HG03342 (cell line): ENCODE data around the gene NT5M.

Experiments
- ATAC-seq: cut with Tn5 transposase; IDR thresholded peaks from one replicate; pipeline ENCODE4 v1.9.1; 2021; ENCODE audit warnings: mild to moderate bottlenecking, moderate library complexity; ENCODE audit not compliant: unreplicated experiment

The NT5M gene

DNA sequence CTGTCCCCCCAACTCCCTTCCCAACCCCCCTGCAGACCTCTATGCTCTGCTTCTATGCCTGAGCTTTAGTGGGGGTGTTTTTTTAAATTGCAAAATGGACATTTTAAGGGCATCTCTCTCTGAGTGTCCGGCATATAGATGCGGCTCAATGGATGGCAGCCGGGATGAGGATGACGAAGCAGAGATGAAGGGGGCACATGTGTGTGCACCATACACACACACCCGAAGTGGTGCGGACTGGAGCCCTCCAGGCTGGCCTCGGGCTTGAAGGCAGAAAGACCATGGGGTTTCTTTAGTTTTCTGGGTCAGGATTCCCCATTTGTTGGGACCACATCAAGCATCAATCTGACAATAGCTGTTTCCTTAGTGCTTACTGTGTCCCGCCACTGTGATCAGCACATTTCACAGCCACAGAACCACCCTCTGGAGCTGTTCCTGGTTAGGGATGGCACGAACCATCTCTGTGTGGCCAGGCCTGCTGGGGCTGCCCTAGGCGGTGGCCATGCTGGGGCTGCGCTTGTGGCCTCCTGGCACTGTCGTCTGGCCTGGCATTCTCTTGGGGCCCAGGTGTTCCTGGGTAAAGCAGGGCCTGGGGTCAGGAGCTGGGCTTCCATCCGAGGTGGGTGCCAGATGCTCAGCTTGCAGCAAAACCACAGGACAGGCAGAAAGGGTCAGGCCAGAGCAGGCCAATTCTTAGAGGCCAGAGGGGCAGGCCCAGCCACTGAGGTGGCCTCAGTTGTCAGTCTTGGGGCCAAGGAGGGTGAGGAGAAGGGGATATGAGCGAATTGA, 49.9 kb downstream of the NT5M start:
- no peak for ATAC-seq

DNA sequence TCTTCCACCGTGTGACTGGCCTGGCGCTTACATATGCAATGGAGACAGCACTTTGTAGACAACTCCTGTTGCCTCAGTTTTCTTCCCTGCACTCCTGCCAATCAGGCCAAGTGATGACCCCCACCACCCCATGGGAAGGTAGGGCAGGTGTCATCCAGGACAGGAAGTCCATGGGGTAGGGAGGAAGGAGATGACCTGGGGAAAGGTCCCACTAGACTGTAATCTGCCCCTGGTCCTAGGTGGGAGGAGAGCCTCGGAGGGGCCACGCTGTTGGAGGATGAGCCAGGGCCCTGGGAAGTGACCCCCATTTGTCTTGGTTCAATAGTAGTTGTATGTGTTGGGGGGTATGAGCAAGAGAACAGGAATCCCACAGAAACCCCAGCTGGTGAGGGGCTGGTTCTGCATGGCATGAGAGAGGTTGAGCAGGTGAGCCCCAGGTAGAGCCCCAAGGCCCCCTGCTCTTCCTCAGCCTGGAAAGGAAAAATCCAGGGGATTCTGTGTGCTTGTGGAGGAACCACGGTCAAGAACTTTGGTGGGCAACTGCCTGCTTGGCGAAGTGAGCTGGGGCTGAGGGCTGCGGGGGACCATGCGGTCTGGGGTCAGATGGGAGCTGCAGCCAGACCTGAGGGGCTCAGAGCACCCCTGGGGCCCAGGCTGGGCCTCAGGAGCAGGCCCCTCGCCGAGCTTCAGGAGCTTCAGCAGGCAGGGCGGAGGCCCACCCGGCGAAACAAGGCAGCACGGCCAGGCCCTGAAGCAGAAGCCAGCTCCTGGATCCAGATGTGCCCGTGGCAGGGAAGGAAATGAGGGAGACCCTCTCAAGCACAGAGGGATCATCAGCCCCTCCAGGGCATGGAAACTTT, 50.7 kb downstream of the NT5M start:
- ATAC-seq: no peak

DNA sequence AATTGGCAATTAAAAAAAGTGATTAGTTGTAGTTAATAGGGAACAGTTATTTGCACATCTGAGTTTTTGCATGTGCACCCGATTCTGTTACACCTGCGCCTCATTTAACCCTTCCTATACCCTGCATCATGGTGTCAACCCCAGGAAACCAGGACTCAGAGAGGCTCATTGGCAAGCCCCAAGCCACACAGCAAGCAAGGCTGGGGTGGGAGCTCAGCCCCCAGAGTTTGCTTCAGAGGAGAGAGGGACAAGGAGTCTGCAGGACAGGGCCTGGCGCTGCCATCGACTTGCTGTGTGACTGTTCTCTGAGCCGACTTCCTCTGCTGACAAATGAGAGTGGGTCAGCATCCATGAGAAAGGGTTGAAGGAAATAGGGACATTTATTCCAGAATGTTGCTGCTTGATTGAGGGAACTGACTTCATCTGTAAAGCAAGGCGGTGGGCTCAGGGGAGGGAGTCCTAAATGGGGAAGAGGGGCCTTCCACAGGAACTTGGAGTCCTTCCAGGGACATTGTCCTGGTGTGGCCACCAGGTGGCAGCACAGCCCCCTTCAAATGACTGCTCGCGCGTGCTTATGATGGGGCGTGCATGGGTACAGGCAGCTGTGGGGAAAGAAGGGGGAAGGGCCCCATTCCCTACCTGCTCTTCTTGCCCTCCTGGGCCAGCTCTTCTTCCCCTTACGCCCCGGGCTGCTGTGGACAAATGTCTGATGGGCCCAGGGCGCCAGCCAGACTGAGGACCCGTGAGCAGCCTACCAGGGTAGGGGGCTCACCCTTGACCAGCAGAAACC, 51.6 kb downstream of the NT5M start:
- no peak for ATAC-seq

DNA sequence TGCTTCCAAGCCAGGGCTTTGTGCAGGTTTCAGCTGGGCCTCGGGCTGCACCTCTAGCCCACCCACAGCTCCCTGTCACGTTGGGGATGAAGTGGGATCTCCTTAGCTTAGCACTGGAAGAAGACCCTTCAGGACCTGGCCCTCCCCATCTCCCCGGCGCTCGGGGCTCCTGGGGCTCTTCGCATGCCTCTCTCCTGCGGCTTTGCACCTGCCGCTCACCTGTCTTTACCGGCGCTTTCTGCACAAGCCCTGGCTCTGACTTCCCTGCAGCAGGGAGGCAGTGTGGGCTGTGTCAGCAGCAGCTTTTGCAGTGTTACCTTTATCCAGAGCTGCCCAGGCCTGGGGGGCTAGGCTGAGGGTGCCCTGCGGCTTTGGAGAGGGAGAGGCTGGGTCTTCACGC, 52.3 kb downstream of the NT5M start:
- no peak for ATAC-seq

DNA sequence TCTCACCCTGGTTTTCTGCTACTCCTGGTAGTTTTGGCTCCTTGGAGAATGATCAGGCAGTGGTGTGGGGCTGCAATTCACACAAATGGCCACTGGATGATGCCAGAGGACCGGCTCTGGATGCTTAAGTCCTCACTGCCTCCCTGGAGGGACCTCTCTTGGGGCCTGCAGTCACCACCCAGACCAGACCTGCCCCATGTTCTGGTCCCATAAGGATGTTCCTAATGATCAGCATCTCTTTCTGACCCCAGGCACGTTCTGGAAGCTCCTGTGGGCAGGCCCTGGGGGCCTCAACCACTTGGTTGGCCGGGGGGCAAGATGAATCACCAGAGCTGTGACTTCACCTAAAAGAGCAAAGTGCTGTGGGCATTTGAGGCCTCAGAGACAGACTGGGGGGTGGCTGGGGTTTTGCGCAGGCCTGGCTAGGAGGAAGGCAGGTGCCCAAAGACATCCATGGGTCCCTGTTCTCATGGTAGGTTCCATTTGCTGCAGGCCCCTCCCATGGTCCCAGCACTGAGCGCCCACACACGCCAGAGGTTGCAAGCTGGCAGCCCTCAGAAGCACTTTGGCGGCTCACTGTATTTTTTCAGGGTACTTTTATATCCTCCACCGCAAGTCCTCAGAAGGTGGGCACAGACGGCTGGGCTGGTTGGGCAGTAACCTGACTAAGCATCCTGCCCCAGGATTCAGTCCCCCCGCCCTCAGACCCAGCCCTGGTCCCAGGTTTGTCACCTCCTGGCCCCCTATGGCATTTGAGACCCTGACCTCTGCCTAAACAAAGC, 53.2 kb downstream of the NT5M start:
- peak; percentile 56 for ATAC-seq

DNA sequence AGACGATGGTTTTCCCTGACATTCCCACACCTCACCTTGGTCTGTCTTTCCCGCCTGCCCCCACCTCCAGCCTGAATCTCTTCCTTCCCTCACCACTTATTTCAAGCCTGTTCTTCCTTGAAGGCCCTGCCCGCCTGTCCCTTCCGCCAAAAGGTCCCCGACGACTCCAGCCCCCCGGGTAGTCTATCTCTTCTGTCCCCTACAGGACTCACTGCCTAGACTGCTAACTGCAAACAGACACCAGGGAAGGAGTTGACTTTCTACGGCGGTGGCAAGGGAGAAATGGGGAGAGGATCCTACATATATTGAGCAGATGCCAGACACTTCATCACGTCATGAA, 53.7 kb downstream of the NT5M start:
- no peak for ATAC-seq

DNA sequence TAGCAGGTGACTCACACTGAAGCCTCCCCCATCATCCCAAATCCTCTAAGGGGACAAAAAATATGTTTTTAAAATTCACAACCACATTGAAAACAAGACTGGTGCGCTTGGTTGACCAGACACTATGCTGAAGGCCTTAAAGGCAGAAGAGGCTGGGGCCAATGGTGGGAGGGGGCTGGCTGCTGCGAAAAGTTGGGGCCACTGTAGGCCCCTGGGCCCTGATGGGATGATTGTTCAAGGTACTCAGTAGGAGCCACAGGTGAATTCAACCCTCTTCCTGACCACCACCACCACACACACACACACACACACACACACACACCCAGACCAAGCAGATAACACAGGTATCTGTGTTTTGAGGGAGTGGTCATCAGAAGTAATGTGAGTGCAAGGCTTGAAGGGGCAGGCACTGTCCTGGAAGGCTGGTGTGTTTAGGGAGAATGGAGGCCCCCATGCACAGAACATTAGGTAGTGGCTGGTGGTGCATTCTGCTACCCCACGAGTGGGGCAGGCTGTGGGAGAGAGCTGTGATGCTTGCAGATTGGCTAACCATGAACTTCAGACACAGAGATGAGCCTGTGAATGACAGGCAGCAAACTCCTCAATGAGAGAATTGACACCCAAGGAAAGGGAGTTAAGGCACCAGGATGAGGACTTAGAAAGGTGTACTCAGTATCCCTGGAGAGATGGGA, 55.0 kb downstream of the NT5M start:
- no peak for ATAC-seq

DNA sequence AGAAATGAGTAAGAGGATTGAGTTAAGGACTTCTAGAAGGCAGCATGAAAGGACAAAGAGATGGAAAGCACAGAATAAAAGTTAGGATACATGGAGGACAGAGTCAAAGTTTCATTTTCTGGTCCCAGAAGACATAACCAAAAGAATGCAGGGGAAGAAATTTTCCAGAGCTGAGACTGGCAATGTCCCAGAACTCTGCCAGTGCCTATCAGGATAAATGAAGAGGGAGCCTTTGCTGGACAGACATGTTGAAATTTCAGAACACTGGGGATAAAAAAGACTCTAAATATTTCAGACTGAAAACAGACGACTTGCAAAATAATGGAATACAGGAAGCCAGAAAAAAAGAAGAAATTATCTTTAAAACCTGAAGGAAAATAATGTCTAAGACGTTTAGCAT, 55.7 kb downstream of the NT5M start:
- no peak for ATAC-seq

DNA sequence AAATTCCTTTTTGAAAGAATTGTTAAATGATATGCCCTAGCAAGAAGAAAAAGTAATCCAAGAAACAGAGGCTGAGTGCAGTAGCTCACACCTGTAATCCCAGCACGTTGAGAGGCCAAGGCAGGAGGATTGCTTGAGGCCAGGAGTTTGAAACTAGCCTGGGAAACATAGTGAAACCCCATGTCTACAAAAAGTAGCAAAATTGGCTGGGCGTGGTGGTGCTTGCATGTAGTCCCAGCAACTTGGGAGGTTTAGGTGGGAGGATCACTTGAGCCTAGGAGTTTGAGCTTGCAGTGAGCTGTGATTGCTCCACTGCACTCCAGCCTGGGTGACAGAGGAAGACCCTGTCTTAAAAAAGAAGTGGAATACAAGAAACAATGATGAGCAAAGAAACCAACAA, 56.1 kb downstream of the NT5M start:
- ATAC-seq: no peak

DNA sequence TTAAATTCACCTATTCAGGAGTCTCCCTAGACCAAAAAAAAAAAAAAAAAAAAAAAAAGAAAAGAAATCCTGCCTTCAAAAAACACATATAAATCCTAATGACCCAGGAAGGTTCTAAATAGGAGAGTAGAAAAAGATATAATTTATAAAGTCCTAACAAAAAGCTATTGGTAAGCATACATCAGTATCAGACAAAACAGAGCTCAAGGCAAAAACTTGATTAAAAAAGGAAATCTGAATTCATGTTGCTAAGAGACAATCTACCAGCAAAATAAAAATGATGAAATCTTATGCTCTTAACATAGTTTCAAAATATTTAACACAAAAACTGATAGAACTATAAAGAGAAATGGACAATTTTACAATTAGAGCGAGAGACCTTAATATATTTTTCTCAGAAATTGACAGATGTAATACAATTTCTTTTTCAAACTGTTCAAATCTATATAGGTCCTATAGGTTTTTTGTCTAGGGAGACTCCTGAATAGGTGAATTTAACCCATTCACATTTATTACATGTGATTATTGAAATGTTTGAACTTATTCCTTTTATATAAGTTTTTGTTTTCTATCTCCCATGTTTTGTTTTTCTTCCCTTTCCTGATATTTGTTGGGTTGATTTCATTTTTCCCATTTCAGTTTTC, 57.0 kb downstream of the NT5M start:
- no peak for ATAC-seq

DNA sequence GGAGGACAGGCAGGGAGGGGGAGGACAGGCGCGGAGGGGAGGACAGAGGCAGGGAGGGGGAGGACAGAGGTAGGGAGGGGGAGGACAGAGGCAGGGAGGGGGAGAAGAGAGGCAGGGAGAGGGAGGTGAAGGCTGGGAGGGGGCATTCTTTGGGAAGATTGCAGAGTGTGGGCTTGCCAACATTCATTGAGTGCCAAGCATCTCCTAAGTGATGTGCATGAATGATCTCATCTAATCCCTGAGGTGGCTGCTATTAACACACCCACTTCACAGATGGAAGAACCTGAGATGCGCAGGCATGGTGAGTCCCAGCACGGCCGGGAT, 58.3 kb downstream of the NT5M start:
- ATAC-seq: no peak

DNA sequence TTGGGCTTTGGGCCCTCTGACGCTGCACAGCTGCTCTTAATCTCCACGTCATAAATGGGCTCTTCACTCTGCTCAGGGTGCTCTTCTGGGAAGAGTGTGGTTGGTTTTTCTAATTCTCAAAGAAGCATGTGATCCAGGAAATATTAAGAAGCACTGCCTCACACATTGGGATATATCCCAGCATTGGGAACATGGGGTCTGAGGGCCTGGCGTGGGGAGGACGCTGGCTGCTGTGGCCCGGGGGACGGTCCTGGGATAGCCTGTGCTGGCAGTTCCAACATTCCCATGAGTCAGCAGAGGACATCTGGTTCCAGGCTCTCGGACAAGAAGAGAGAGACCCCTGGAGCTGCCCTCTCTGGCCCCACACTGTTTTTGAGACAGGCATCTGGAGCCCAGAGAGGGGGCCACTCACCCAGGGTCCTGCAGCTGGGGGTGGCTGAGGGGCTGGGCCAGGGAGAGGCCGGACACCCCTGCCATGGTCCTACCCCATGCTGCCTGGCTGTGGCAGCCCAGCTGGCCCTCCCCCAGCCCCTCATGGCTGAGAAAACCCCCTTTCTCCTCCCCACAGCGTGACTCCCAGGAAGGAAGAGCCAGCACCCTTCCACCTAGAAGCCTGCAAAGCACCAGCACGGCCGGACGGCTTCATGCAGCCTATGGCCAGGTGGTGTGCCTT, 58.8 kb downstream of the NT5M start:
- ATAC-seq: no peak

DNA sequence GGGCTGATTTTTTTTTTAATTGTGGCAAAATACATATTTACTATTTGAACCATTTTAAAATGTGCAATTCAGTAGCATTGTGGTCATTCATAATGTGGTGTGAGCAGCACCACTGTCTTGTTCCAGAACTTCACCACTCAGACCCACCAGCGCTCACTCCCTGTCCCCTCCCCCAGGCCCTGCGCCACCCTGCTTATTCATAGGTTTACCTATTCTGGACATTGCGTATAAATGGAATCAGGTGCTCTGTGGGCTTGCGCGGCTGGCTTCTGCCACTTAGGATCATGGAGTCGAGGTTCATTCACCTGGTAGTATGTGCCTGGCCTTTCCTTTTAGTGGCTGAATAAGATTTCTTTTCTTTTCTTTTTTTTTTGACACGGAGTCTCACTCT, 59.4 kb downstream of the NT5M start:
- no peak for ATAC-seq

DNA sequence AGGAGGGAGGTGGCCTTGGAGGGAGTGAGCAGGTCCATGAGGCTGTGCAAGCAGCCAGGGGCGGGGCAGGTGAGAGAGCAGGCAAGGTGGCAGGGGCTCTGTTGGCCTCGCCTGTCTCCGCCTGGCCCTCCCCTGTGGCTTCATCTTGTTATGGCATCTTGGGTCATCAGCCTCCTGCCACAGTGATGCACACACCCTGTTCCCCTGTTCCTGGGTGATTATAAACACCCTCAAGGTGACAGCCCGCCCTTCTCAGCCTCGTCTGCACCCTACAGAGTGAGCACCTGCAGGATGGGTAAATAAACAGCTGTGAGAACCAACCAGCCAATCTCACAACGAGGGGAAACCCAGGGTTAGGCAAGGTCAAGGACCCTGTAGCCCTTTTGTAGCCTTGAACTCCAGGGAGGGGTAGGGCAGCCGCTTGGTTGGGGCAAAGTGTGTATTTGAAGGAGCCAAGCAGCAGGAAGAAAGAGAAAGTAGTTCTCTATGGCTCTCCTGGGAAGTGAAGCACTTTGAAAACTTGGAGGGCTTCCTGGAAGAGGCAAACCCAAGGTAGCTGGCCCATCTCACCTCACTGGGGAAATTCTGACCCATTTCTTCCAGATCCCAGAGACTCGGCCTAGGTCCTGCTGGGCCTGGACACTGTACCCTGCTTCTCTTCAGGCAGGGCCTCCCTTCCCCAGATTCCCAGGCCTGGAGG, 60.6 kb downstream of the NT5M start:
- no peak for ATAC-seq

DNA sequence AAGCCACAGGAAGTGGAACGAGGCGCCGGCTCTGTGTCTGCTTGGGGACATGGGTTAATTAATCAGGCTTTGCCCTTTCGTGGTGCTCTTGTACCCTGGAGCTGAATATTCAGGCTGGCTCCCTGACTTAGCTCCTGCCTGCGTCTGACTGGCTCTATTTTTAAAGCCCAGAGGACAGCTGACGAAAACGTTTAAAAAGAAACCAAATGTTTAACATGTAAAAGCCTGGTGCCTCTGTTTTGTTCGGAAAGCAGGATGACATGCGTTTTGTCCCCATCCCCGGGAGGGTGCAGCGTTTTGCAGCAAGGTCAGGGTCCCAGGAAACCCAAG, 61.1 kb downstream of the NT5M start:
- ATAC-seq: no peak

DNA sequence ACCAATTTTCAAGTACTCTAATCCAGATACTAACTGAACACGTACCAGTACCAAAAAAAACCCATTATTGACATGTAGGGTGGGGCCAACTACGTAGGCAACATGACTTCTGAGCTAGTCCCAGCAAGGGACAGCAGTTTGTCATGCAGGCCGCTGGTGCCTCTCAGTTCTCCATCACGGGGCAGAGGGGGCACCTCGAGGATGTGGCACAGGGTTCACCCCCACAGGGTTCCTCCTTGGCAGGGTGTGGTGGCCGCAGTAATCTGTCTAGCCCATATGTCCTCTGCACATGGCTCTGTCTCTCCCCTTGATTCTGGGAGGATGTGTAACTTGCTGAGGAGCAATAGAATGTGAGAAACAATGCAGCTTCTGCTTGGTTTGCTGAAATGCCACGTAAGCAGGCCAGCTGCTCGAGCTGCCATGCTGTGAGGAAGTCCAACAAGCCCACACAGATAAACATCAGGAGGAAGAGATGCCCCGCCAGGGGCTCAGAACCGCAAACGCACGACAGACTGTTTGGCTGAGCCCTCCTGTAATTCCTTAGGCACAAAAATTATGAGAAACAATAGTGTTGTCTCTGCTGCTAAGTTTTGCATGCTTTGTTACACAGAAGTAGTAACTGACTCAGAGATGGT, 62.4 kb downstream of the NT5M start:
- ATAC-seq: no peak

DNA sequence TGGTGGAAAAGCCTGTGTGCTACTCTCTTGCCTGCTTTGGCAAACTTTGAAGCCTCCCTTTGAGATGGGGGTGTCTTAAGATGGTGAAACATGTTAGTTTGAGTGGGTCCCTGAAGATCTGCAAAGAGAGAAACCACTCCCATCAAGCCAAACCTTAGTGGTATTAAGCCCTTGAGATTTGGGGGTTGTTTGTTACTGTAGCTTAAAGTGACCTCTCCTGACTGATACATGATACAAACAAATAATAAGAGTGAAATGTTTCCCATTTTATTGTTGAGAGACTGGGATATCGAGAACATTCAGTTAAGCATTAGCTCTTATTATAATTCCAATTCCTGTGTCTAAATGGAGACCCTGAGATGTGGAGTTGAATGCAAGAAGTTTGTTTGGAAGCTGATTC, 63.1 kb downstream of the NT5M start:
- no peak for ATAC-seq
